Midbrain (tissue), 1 donor: Measurements from ENCODE around the gene PRPF38B.
"Not testable (repeated sequence)": the region's sequence is repeated elsewhere in the genome, so short reads cannot be mapped to it uniquely, and the experiment has no call there.

Source experiments
- DNase-seq: peaks from one replicate; lab custom pipeline; 2025; lab: John Stamatoyannopoulos, UW

Gene PRPF38B

DNA sequence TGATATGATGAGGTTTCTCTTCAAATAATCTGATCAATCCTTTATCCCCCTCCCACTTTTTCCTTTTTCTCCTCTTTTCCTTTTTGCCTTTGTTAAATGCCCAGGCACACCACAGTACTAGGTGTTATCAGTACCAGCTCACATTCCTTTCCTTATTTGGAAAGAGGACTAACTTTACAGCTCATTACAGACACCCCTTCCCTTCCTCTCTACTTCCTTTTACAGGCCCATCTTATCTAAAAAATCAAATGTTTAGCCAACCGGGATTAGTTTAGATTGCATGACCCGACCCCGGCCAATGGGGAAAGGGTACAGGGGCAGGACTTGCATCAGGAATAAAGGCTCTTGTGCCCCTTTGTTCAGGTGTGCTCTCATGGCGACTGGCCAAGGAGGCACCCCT is 10.4 kb upstream of the PRPF38B start:
- DNase-seq: not testable (repeated sequence)

- DNase-seq: no peak
Observed at GRCh38 chr1:108685529-108685928, 6.6 kb upstream of the PRPF38B start.

GRCh38 chr1:108686614-108687313 is 5.3 kb upstream of the PRPF38B start:
- no peak for DNase-seq

DNA sequence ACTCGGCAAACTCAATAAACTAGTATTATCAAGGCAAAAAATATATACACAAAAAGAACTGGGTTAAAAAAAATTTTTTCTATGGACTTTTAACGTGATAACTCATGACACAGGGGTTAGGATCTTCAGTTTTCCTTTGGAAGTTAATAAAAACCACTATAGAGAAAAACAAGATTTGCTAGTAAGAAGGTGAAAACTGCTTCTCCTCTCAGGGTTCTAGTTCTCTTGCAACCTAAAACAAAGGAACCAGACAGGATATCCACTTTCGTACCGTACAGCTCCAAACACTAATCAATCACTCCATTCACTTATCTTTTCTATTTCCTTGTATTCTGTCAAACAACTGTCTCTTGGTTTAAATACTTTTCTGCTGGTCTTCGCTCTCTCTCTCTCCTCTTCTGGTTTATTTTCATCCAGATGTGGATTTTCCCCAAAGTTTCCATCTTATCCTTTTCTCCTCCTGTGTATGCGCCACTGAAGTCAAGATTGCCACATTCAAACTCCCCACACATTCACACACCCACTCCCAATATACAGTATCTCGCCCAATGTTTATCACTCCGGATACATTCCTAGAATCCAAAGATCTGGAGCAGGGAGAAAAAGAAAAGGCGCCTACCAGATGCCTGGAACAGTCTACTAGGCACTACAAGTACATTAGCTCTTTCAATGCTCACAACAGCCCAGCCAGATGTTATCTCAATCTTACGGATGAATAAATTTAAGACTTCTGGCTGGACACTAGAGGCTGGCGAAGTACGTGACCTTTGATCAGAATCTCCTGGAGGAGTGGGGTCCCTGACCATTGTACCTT is 775 bp upstream of the PRPF38B start:
- DNase-seq: no peak

GRCh38 chr1:108692724-108693655 is 880 bp downstream of the PRPF38B start:
- peak; percentile 36 for DNase-seq

DNA sequence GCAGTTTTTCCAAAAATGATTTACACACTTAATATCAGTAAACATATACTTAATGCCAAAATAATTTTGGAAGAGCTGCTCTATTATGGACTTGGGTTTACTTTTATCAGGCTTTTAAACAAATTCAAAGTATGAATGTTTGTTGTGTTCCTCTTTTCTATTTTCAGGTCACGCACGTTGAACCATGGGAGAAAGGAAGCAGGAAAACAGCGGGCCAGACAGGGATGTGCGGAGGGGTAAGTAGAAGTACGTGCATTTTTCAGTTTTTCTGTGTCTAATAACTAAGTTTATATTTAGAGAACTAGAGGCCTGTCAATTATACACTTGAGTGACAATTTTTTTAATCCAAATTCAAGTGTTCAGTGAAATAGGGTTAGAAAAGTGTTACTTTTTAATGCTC is 3.4 kb downstream of the PRPF38B start:
- DNase-seq: no peak

GRCh38 chr1:108699375-108700332 is 7.5 kb downstream of the PRPF38B start:
- no peak for DNase-seq

DNA sequence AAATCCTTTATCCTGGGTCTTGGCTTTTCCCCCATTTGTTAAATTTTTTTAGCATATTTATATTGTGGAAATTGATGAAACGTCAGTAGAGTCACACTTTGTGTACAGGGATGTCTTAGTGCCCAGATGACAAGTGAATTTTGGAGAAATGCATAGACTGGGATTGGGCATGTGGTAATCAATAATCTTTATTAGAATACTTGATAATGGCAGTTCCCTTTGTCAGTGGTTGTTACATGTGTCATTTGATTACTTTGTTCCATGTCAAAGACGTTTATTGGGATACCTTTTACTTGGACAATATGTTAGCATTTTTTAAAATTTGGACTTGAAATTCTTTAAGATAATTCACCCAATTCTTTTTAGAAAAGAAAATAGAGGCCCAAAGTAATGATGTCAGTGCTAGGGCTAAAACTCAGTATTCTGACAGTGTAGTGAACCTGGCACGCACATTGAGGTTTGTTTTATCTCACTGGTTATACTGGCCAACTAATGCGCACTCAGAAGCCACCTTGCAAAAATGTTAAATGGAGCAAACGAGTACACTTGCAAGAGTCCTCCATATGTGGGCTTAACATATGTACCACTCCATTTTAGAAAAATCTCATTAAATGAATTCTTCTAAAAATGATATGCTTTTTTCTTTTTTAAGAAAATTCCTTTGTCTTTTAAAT is 9.2 kb downstream of the PRPF38B start:
- DNase-seq: no peak

GRCh38 chr1:108702109-108702508 is 10.0 kb downstream of the PRPF38B start:
- DNase-seq: not testable (repeated sequence)

GRCh38 chr1:108703939-108704338 is 11.8 kb downstream of the PRPF38B start:
- no peak for DNase-seq

DNA sequence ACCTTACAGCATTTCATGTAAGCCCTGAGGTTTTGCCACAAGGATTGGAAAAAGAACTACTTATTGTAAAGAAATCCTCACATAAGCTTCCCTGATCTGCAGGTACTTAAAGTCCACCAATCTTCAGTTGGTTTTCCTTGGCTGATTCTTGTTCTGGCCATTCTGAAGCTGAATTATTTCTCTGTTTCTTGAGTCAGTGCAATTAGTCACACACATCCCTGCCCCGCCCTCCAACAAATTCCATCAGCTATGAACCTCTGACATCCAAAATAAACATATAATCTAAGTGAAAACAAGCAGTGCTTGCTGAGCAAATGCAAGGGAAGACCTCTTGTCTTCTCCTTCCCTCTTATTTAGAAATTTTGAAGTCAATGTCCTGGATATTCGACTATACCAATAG is 12.4 kb downstream of the PRPF38B start:
- no peak for DNase-seq

GRCh38 chr1:108706643-108707042 is 14.5 kb downstream of the PRPF38B start:
- DNase-seq: no peak

DNA sequence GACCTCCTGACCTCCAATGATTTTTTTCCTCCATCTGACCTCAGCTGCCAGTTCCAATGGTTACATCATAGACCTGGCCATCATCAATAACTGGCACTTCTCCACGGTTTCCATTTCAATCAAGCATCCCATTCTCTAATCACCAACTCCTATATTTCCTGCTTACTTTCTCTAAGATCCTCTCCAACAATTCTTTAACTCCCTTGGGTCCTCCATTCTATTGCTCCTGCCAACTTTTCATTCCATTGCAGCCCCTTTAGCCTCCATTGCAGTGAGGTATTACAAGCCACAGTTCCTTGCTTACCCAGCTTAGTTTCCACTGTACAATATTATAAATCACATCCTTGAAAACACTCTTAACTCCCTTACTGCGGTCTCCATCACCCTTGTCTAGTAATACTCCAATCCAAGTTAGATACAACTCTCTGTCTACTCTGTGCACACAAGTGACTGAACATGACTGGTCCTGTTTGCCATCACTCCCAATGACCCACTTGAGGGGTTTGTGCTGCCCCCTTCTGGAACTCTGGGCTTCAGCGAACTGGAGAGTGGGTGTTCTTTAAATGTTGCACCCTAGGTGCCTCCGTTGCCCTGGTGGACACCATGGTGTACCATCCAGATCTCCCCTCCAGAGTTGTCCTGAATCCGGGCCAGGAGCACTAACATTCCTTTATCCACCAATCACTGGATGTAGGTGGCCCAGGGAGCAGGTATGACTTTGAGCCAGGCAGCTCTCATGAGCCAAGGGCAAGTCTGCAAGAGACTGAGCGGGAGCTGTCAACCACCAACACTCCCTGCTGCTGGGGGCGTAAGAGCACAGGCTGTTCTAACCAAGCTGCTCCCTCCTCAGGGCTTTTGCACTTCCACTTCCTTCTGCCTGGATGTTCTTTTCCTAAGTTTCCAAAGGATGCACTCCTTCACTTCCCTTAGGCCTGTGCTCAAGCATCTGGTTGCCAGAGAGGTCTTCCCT is 16.9 kb downstream of the PRPF38B start:
- DNase-seq: no peak

DNA sequence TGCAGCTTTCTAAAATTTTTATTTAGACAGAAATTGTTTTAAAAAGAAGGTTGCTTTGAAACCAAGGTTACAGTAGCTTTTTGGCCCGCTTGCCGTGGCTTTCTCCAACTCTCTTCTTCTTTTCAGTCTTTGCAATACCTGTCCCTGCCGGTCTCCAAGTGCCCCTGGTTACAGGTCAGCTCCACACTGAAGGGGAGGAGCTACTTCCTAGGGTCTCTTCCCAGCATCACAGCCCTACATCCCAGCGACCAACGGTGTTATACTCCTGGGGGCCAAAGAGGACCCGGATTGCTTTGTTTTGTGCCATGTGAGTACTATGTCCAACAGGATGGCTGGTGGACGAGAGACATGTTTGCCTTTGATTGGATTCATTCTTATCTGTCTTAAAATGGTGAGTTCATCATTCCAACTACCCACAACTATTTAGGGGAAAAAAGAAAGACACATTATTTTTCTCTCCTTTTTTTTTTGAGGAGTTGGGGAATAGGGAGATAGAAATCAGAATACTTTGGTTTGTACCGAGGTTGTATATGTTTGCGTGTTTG is 20.6 kb downstream of the PRPF38B start, which contains the start of gene FNDC7:
Gene FNDC7, plus strand, starts transcription at position 303 of the 545 bp plus-strand sequence. Its CDS starts 26 bp downstream, at position 329.
- no peak for DNase-seq

GRCh38 chr1:108715932-108716331 is 23.8 kb downstream of the PRPF38B start:
- DNase-seq: no peak

DNA sequence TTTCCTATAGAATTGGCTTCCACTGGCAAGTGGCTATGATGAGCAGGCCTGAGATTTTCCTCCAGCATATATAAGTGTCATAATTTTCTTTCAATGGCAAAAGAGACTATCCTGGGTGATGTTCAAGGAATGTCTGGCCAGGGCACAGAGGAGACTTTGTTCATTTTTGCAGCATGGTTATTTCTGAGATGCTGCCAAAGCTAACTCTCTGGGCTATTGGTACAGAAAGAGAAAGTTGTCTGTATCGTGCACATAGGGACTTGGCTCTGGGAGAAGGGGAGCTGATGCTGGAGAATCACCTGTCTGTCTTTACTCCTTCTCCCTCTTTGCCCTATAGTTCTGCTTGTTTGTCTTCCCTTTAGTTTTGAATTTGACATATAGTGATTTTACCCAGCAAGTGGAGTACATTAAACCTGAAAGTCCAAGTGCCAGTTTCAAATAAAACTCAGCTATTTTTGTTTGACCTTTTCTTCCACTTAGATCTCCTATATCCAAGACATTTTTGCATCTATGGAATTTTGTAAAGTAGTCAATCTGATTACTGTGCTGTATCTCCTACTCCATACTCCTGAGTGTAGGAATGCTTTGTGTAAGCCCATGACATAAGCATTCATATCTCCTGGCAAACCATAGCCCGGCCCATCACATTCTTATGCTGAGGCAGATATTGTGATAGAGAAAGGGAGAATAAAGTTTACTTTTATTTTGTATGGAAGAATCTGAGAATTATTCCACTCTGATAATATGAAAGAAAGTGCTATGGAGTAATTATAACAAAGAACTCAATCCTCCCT is 24.5 kb downstream of the PRPF38B start:
- no peak for DNase-seq

- DNase-seq: no peak
Observed at GRCh38 chr1:108717774-108718316, 25.7 kb downstream of the PRPF38B start.
